Prostate gland (tissue), 2 donors: ENCODE data around the gene TPH2. TPM values are rescaled to one million over a fixed set of nuclear protein-coding genes. Genes with fewer than 3 reads are reported as not detected.

Experiments used
- DNase-seq: peaks from one replicate; pipeline ENCODE4 v3.0.0-alpha.2; 2019; ENCODE audit warnings: low spot score
- H3K27ac ChIP-seq, 2 donors: fragments of 200-600 bp; sonication (generic); 2 replicates each; pipeline ENCODE4 v1.5.1; 2017 to 2019
- H3K27me3 ChIP-seq: fragments of 200-600 bp; sonication (generic); replicated peaks from 2 replicates; pipeline ENCODE4 v1.5.1; 2019; ENCODE audit not compliant: insufficient read depth
- H3K36me3 ChIP-seq, 2 donors: fragments of 200-600 bp; sonication (generic); 1 replicate in 1 of 2; 2 replicates in 1 of 2; pipeline versions ENCODE4 v1.5.1 to v1.8.1; 2017 to 2019
- H3K4me1 ChIP-seq: fragments of 200-600 bp; sonication (generic); replicated peaks from 2 replicates; pipeline ENCODE4 v1.5.1; 2019
- H3K4me3 ChIP-seq, 2 donors: fragments of 200-600 bp; sonication (generic); 2 replicates each; pipeline ENCODE4 v1.5.1; 2017 to 2019
- H3K9me3 ChIP-seq: fragments of 200-600 bp; sonication (generic); 2 replicates; pipeline ENCODE4 v1.5.1; 2017
- CTCF ChIP-seq, 4 experiments: fragments of 200-600 bp in 2 of 4; fragments of 450-650 bp in 2 of 4; sonication (generic) in 2 of 4; IDR thresholded peaks; 1 replicate in 3 of 4; 2 replicates in 1 of 4; pipeline ENCODE4 v1.5.1; 2016 to 2019; ENCODE audit warnings: antibody characterized with exemption in 4 of 4, mild to moderate bottlenecking in 2 of 4, moderate library complexity in 2 of 4
- POLR2A ChIP-seq: fragments of 450-650 bp; IDR thresholded peaks from one replicate; pipeline ENCODE4 v1.6.1; 2016; ENCODE audit warnings: antibody characterized with exemption, mild to moderate bottlenecking
- POLR2AphosphoS5 ChIP-seq: sonication (generic); formaldehyde crosslinking; IDR thresholded peaks from one replicate; pipeline ENCODE4 v1.6.1; 2017; ENCODE audit warnings: antibody characterized with exemption
- WGBS: methylation state at CpG from one replicate; pipeline ENCODE4 v1.1.5; 2018; 5-methylcytosine and 5-hydroxymethylcytosine counted together
- intact Hi-C: fragments of 100-400 bp; cut with DNase I; formaldehyde crosslinking; loops from one replicate; pipeline ENCODE4 v1.14.2; 2022
- total RNA-seq, 2 donors: library from RNA; depleted of rRNA; stranded (reverse); fragments of >200 nt; gene quantifications; one replicate each; pipeline ENCODE4 v1.1.0, GENCODE V29; 2016

TPH2 gene
- total RNA-seq, 2 donors from 2014 or later, result not detected

GRCh38 chr12:72010356-72010755 is 71.7 kb downstream of the TPH2 start:
- no peaks in the 10 kb centered on the region for H3K27me3 ChIP-seq
- no peak for DNase-seq
- H3K27ac ChIP-seq, result no peak overlapping the region
- WGBS, result 59% methylated on average over 4 of the region's 4 CpGs
- TF ChIP-seq POLR2AphosphoS5 (no peak), CTCF (IDR thresholded peaks at IDR 0.05) (no peak), POLR2A (no peak)
- no peaks in the 10 kb centered on the region for H3K9me3 ChIP-seq
- H3K4me3 ChIP-seq, result no peak overlapping the region
- intact Hi-C loops, result no loop called here
- no peaks in the 10 kb centered on the region for H3K36me3 ChIP-seq
- H3K4me1 ChIP-seq, result no peaks in the 10 kb centered on the region

DNA sequence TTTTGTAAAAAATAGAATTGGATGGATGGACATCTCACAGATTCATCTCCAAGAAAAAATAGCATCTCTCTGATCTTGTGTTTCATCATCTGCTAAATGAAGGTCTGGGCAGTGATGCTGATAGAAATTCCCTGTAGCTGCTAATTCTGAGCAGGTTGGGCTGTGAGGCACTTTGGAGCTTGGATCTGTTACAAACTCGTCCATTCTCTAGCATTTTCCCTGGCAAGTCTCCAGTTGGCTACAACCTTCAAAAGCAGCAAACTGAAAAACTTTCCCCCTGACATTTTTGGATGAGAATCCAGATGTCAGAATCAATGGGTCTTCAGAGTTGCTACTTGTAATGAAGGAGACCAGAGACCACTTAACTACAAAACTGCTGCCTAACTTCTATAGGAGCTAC is 72.7 kb downstream of the TPH2 start:
- Histone ChIP-seq H3K27ac (no peak overlapping the region), H3K27me3 (no peaks in the 10 kb centered on the region), H3K36me3 (no peaks in the 10 kb centered on the region), H3K4me3 (no peak overlapping the region), H3K9me3 (no peaks in the 10 kb centered on the region), H3K4me1 (no peaks in the 10 kb centered on the region)
- 0% methylated on average over 1 of the region's 1 CpG for WGBS
- intact Hi-C loops, result no loop called here
- TF ChIP-seq CTCF (IDR thresholded peaks at IDR 0.05), result no peak
- no peak for TF ChIP-seq POLR2A
- TF ChIP-seq POLR2AphosphoS5, result no peak
- DNase-seq, result no peak

GRCh38 chr12:72012874-72013273 is 74.2 kb downstream of the TPH2 start:
- Histone ChIP-seq H3K9me3 (no peaks in the 10 kb centered on the region), H3K27me3 (no peaks in the 10 kb centered on the region), H3K4me1 (no peaks in the 10 kb centered on the region), H3K27ac (no peak overlapping the region), H3K36me3 (no peaks in the 10 kb centered on the region), H3K4me3 (no peak overlapping the region)
- TF ChIP-seq CTCF (IDR thresholded peaks at IDR 0.05), result no peak
- no peak for TF ChIP-seq POLR2AphosphoS5
- TF ChIP-seq POLR2A, result no peak
- intact Hi-C loops, result no loop called here
- 67% methylated on average over 4 of the region's 4 CpGs for WGBS
- DNase-seq, result no peak

- no peak for DNase-seq
- H3K9me3 ChIP-seq, result no peaks in the 10 kb centered on the region
- TF ChIP-seq POLR2A (no peak), POLR2AphosphoS5 (no peak), CTCF (IDR thresholded peaks at IDR 0.05) (no peak)
- H3K4me1 ChIP-seq, result no peaks in the 10 kb centered on the region
- WGBS, result 80% methylated on average over 1 of the region's 1 CpG
- H3K36me3 ChIP-seq, result no peaks in the 10 kb centered on the region
- no peaks in the 10 kb centered on the region for H3K27me3 ChIP-seq
- no peak overlapping the region for H3K27ac ChIP-seq
- H3K4me3 ChIP-seq, result no peak overlapping the region
- intact Hi-C loops, result no loop called here
These were observed 77.2 kb downstream of the TPH2 start for GRCh38 chr12:72015895-72016294.

GRCh38 chr12:72017054-72017651 is 78.5 kb downstream of the TPH2 start:
- WGBS, result 3% methylated on average over 6 of the region's 6 CpGs
- Histone ChIP-seq H3K27ac (no peak overlapping the region), H3K27me3 (no peaks in the 10 kb centered on the region), H3K9me3 (no peaks in the 10 kb centered on the region), H3K4me3 (no peak overlapping the region), H3K4me1 (no peaks in the 10 kb centered on the region), H3K36me3 (no peaks in the 10 kb centered on the region)
- TF ChIP-seq CTCF (IDR thresholded peaks at IDR 0.05), result peak; percentile 33 to 61 (median 52)
- no peak for TF ChIP-seq POLR2AphosphoS5
- intact Hi-C loops, result no loop called here
- DNase-seq, result peak; percentile 52
